Measurements from ENCODE around the gene LRRC8B.

GRCh38 chr1:89527256-89527655 lies 2.6 kb downstream of the LRRC8B start:
- TF ChIP-seq ZNF184 (CRISPR knock-in tag; IDR thresholded peaks at IDR 0.05), result no peak
- TF ChIP-seq GTF2F1 (IDR thresholded peaks at IDR 0.05; ENCODE audit: low read depth, low read length), result no peak
- no peak for TF ChIP-seq ZZZ3 (IDR thresholded peaks at IDR 0.05)
- TF ChIP-seq ZNF165 (CRISPR knock-in tag; IDR thresholded peaks at IDR 0.05; ENCODE audit: borderline replicate concordance), result no peak
- TF ChIP-seq ZNF3 (CRISPR knock-in tag; IDR thresholded peaks at IDR 0.05), result no peak
- no peak for TF ChIP-seq OTX1 (CRISPR knock-in tag; IDR thresholded peaks at IDR 0.05)
- no peak for TF ChIP-seq CTCF (IDR thresholded peaks at IDR 0.05 in 2 of 3, conservative IDR thresholded peaks at IDR 0.05 in 1 of 3; ENCODE audit: insufficient read depth in 2 of 3, low read depth in 1 of 3, low read length in 3 of 3)
- TF ChIP-seq, protein P1, sequence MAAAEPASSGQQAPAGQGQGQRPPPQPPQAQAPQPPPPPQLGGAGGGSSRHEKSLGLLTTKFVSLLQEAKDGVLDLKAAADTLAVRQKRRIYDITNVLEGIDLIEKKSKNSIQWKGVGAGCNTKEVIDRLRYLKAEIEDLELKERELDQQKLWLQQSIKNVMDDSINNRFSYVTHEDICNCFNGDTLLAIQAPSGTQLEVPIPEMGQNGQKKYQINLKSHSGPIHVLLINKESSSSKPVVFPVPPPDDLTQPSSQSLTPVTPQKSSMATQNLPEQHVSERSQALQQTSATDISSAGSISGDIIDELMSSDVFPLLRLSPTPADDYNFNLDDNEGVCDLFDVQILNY (CRISPR knock-in tag; IDR thresholded peaks at IDR 0.05), result no peak
